Stimulated activated CD4-positive, alpha-beta T cell treated with anti-CD3 and anti-CD28 coated beads, Interleukin-2, amount 100 ng/mL, for 48 hours (primary cell): ENCODE measurements around the gene PIEZO1.

Source experiments
- DNase-seq, 2 donors: peaks; one replicate each; pipeline ENCODE4 v3.0.0-alpha.2; 2020

PIEZO1 gene

DNA sequence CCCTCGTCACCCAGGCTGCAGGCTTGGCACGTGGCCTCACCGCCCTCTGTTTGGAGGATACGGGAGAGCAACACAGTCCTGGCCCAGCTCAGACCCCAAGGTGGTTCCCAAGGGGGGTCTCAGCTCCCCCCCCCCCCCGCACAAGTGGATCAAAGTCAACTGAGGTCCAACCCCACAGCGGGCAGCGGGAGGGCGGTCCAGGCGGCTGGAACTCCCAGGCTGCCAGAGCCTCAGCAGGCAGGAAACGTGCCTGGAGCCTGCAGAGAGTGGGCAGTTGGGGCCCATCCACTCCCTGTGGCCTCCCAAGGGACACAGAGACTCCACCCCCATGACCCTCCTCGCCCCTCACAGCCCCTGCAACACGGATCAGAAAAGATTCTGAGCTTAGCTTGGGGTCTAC, 36.7 kb downstream of the PIEZO1 start:
- DNase-seq = no peak

DNA sequence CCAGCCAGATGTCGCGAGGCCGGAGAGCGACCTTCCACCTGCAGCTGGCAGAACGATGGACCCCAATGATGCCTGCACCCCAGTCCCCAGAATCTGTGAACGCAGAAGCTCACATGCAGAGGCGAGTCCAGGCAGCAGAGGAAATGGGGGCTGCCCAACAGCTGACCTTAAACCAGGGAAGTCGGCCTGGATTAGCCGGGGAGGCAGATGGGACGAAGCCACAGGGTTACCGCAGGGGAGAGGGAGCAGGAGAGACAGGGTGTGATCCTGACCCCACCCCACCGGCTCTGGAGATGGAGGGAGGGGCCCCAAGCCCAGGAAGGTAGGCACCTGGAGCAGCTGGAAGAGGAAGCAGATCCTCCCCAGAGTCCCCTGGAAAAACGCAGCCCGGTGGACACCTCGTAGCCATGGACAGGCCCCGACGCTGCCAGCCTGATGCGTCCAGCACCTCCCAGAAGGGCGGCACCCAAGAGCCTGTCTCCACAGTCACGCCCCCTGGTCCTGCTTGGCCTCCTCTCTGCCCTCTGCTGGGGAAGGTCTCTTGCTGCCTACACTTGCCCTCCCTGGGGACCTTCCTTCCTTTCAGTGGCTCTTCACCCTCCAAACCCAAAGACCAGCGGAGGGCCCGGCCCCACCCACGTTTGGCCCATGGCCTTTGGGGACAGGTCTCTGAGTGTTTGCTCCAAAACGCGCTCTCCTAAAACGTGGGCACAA, 37.3 kb downstream of the PIEZO1 start:
- DNase-seq = peak; percentile 34 to 39

DNA sequence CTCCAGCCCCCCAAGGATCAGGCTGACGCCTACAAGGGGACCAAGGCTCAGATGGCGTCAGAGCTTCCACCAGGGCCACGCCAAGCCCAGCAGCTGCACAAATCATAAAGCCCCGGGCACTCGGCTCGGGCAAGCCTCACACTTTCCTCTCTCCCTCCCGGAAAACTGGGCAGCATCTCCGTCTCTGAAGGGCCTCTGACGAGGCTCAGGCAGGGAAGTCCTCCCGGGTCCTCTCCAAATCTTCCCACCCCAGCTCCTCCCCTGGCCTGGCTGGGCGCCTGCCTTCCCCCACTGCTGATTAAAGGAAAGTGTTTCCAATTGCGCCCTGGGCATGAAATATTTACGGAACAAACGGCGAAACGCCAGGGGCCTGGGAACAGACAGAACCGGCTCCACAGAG, 38.5 kb downstream of the PIEZO1 start:
- DNase-seq = no peak

DNA sequence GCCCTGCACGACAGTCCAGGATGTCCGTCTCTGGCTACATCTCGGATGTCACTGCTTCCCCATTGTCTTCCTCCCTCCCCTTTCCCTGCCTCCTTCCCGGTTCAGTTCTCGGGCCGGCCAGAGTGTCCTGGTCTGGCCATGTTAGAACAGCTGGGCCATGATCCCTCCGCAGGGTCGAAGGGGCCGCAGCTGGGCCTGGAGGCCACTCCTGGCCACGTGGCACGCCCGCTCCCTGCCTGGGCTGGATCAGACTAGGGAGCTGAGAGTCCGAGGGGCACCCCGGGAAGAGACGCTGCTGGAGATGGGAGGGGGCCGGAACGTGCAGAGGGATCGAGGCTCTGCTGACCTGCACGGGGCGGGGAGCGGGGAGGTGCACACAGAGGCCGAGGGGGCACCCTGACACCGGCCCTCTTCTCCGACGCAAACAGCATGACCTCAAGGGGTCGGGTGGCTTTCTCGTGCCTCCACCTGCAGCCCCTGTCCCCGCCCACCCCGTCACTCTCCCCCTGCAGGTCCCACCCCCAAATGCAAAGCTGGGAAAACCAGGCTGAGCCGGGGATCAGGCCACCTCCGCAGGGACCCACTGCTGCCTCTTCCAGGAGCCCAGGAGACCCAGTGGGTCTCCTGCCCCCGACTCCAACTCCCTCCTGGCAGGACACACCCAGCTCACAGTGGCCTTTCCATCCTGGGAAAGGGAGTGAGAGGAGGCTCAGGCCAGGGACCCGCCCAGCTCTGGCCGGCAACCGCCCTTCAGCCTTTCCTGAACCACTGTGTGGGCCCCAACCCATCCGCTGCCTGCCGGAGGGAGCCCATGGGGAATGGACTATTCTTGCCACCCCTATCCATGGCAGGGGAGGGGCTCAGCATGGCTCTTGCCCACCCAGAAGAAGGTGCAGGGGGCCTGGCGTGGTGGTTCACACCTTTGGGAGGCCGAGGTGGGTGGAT, 40.2 kb downstream of the PIEZO1 start:
- no peak for DNase-seq

DNA sequence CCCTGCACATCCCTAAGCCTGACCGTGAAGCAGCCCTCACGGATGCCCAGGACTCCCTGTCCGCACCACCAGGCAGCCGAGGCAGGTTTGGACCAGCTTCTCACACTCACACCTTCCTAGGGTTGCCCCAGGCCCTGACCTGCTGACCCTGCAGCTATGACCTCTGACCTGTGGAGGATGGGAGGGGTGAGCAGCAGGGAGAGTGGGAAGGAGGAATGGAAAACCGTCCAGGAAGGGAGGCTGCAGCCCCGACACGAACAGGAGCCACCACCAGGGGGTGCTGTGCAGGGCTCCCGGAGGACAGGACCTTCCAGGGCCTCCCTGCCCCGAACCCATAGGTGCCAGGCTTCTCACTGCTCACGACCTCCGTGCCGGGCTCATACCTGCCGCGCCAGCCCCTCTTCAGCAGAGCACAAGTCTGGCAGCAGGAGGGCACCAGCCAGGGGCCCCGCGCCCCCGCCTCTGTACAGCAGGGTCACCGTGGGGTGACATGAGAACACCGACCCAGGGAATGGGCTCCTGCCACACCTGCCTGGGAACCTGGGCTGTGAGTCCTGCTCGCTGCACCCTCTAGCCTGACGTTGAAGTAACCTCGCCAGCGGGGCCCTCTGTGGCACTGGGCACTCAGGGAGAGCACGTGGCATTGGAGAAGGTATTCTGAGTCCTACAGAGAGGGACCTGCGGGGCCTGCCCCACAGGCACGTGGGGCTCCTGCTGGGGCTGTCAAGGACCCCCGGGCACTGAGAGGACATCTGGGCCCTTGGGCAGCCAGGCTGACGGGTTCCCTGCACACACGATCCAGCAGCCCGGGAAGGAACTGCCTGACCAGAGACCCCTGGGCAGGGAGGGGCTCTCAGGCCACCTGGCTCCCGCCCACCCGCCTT, 41.1 kb downstream of the PIEZO1 start:
- DNase-seq = peak; percentile 71 to 76

DNA sequence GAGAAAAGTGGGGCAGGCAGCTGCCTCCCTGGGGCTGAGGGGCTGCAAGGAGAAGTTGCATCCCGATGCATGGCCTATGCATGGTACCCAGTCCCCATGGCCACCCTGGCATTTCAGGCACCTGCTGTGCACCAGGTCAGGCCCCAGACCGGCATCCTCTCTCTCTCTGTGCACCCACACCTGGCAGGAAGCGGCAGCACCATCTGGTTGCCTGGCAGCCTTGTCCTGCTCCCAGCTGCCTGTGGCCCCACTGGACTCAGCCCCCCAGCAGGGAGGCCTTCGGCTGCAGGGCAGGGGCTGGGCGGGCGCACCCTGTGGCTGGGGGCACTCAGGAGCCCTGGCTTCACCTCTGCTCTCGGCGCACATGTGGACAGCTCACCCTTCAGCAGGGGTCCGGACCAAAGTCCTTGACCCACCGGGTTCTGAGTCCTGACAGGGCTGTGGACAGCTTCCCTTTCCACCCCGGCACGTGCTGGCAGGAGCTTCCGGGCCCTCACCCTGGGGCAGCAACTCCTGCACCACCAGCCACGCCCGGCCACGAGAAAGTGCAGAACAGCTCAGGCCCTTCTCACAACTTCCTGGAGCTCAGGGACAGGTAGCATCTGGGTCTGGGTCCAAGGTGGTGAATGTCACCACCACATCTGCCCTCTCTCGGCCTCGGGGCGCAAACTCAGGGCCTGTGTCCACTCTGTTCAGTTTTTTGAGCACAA, 42.0 kb downstream of the PIEZO1 start:
- no peak for DNase-seq

DNA sequence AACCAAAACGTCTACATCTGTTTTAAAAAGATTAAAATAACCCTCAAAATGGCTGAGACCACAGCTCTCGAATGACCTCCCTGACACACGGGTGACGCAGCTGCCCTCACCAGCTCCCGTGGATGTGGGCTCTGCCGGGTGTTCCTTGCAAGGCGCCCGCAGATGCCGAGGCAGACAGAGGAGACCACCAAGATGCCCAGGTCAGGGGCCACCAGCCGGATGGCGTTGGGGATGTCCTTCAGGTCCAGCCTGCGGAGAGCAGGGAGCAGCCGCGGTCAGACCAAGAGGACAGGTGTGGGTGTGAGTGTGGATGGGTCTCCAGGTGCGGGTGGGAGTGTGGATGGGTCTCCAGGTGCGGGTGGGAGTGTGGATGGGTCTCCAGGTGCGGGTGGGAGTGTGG, 43.7 kb downstream of the PIEZO1 start:
- no peak for DNase-seq

DNA sequence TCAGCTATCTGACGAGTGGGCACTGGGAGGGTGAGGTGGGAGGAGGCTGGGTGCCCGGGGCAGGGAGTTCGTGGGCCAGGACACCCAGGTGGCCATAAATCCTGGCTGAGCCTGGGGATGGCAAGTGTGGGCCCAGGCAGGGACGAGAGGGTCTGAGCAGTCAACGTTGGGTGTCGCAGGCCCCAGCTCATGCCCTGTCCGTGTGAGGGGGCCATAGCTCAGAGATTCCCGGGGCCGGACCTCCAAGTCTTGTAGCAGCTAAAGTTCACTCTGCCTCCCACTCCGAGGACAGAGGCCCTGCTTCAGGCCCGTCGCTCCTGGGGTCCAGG, 44.3 kb downstream of the PIEZO1 start:
- no peak for DNase-seq

DNA sequence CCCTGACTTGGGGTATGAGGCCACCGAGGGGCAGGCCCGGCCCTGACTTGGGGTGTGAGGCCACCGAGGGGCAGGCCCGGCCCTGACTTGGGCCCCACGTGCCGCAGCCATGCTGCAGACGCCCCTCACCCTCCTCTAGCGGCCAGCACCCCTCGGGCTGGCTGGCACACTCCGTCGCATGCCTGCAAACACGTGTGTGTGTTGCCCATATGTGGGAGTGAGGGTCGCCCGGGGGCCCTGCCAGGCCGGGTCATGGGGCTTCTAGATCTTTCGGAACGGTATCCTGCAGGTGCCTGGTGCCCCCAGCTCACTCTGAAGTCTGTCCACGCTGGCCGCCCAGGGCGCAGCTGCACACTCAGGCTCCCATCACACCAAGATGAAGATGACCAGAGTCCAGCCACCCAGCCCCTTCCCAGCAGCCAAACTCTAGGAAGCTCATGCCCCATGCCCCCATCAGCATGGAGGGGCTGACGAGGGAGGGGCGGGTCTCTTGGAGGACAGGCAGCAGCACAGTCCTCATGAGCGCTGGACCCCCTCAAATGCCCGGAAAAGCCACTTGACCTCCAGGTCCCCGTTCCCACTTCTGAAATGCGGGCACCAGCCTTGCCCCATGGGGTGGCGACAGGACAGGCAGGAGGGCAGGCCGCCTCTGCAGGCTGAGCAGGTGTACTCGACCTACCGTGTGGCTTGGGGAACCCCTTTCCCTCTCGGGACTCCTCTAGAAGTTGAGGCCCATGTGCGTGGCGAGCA, 44.9 kb downstream of the PIEZO1 start:
- DNase-seq = no peak

DNA sequence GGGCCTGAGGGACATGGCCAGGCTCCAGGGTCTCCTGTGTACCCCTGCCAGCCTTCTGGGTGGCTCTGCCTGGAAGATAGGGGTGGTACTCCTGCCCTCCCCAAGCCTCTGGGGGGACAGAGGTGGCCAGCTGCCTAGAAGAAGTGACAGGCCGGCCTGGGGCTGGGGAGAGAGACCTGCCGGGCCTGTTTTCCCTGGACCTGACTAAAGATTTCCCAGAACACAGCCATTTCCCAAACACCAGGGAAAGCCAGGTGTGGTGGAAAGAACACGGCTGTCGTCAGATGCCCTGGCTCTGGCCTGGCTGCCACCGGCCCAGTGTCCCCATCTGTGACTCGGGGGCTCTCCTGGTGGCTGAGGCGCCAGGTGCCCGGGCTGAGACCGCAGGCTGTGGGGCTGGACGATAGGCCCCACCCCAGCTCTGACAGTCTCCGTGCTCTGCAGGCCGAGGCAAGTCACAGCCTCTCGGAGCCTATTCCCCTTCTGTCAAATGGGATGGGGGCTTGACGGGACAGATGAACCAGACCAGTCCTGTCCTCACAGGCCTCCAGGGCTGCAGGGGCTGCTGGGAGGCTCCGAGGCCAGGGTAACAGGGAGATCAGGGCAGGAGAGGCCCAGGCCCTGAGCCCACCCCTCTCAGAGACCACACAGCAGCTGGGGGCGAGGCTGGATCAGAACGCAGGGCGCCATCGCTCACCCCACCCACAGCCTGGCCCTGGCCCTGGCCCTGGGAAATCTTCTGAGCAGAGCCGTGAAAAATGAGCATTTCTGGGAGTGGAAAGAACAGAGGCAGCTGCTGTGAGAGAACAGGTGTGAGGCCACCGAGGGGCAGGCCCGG, 45.7 kb downstream of the PIEZO1 start:
- DNase-seq = no peak

DNA sequence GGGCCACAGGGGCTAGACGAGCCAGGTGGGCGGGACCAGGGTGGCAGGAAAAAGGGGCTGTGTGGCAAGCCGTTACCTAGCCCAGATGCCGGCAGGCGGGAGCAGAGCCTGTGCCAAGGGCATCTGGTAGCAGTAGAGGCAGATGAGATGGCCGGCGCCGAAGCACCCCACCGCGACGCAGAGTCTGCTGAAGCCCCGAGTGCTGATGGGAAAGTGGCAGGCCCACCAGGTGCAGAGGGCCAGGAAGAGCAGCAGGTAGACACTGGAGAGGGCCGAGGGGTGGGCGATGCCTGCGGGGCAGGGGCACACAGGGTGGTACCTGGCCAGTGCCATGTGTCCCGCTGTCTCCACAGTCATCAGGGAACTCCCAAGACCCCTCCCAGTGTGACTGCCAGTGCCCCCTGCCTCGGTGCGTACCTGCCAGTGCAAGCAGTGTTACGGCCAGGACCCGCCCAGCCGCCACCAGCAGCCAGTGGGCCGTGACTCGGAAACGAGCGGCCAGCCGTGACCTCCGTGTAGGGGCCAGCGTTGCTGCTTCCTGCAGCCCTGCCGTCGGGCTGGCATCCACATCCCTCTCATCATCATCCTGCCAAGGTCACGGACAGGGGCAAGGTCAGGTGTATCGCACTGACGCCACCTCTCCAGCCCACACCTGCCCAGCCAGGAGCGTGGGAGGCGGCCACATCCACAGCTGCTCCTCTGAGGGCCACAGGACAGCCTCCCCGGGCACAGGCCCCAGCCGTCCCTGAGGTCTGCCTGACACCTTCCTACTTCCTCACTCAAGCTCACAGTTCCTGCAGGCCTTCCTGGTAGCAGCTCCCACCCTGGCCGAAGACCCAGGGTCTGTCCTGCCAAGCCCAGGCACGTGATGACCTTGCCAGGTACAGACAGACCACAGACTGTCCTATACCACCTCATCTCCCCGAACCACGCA, 46.6 kb downstream of the PIEZO1 start:
- no peak for DNase-seq

DNA sequence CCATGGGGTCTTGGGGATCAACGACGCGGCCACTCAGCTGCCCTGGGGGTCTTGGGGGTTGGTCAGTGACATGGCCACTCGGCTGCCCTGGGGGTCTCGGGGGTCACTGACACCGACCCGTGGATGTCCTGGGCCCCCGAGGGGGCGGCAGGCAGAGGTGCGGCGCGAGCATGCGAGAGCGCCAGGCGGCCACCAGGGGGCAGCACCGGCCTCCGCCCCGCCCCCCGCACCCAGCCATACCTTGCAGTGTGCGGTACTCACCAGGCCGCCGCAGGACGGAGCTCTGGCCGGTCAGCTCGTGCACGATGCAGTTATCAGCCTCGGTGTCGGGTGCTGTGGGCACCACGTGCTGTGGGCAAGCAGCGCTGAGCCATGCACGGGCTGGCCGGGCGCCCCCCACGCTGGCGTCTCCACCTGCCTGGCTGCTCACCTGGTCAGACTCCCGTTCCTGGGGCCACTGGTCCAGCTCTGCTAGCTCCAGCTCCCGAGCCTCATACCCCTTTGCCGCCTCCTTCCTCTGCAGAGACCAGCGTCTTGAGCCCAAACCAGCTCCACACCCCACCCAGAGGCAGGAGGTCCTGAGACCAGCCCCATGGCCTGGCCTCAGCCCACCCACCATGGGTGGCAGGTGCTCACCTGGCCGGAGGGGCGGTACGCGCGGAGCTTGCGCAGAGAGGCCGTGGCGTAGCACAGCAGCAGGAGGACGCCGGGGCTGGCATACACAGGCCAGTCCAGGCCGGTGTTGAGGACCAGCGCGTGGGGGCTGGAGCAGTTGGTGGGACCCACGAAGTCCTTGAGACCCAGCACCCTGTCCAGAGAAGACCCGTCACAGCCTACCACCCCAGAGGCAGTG, 47.5 kb downstream of the PIEZO1 start:
- DNase-seq = peak; percentile 56 to 82

DNA sequence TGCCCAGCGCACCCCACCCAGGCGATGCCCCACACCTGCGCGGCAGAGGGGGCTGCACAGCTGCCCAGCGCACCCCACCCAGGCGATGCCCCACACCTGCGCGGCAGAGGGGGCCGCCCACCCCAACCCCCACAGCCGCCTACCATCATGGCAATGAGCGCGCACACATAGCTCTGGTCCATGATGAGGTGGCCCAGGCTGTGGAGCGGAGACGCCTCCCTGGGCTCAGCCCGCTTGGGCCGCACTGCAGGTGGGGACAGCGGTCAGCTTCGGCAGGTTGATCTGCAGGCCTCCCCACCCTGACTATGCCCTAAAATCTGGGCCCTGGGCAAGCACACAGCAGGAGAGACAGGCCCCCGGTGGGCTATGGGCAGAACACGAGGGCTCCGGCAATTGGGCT, 48.5 kb downstream of the PIEZO1 start:
- no peak for DNase-seq

DNA sequence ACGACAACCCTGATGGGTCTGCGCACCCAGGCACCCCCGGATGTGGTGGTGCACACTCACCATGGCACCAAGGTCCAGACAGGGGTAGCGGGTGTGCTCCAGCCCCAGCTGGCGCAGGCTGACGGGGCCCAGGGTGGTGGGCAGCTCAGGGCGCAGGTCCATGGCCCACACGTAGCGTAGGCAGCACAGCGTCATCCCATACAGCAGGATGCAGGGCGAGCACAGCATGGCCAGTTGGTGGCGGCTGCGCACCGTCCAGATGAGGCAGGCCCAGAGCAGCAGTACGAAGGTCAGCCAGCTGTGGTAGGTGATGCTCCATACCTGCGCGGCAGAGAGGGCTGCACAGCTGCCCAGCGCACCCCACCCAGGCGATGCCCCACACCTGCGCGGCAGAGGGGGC, 48.9 kb downstream of the PIEZO1 start:
- no peak for DNase-seq

DNA sequence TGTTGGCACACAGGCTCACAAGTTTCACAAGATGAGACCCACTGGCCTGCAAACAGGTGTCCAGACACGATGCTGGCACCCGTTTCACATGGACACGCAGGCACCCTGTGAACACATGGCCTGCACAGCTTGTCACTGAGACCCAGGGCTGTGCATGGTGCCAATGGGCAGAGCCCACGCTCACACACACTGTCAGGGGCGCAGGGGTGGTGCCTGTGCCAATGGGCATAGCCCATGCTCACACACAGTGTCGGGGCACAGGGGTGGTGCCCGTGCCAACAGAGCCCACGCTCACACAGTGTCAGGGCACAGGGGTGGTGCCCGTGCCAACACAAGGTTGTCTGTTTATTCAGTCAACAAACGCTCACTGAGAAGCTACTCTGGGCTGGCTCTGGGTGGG, 49.4 kb downstream of the PIEZO1 start:
- DNase-seq = no peak

DNA sequence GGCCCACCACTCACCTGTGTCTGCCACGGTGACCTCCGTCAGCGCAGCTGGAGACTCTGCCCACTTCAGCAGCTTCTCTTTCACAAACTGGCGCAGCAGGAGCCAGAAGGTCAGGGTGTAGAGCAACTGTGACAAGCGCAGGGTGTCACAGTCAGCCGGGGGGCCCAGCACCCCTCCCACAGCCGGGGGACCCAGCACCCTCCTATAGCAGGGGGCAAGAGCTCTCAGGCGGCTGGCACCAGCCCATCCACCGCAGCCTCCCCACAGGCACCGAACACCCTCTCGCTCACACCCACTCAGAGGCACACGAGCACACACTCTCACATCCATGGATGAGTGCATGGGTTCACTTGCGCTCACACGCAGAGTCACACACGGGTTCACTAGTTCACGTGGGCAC, 49.9 kb downstream of the PIEZO1 start:
- DNase-seq = no peak

DNA sequence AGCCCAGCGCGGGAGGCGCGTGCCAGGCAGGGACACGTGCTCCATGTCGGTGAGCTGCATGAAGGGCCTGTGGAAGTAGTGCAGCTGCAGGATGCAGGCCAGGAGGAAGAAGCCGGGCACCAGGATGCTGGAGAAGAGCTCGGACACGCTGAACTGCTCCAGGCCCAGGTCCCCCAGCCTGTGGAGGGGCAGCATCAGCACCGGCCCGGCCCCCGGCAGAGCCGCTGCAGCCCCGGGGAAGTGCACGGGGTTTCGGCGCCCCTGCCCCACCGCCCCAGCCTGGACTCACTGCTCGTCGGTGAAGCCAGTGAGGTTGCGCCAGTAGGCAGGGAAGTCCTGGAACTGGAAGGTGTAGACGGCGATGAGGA, 50.7 kb downstream of the PIEZO1 start:
- no peak for DNase-seq

DNA sequence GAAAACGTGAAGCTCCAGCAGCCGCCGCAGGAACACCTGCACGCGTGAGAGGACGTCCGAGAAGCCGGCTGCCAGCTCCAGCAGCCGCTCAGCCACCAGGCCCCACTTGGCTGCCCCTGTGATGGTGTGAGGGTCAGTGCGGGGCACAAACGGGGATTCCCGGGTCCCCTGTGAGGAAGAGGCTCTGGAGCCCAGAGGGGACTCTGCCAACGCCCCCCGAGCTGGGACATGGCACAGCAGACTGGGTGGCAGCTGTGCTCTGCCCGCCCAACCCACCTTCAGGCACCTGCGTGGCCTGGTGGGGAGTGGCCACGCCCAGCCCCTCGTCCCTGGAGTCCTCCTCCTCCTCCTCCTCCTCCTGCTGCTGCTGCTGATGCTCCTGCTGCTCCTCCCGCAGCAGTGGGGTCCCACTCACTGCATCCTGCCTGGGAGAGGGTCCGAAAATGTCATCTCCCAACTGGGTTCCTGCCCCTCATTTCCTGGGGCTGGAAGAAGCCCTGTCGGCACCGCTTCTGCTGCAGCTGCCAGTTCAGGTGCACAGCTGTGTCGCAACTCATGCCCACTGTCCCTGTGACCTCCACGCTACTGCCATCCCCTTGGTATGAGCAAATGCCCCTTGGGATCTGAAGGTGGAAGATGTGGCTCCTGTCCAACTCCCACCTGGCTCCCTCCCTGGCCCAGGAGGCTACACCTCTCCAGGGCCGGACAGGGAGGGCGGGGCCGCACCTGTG, 51.2 kb downstream of the PIEZO1 start:
- no peak for DNase-seq
